Adrenal gland (tissue), 12 donors: ENCODE data around the gene GRIA3. TPM values are rescaled to one million over a fixed set of nuclear protein-coding genes. Genes with fewer than 3 reads are reported as not detected.

Experiments
- DNase-seq, 7 donors: peaks; one replicate each; pipeline ENCODE4 v3.0.0-alpha.2; 2019 to 2020
- H3K27ac ChIP-seq, 5 donors: fragments of 200-600 bp; sonication (generic) in 4 of 5; 1 replicate in 3 of 5; 2 replicates in 2 of 5; pipeline versions ENCODE4 v1.5.1 to v1.8.0; 2016 to 2020; ENCODE audit warnings: mild to moderate bottlenecking in 1 of 5
- H3K27me3 ChIP-seq: fragments of 200-600 bp; 2 replicates; pipeline ENCODE4 v1.8.0; 2021
- H3K36me3 ChIP-seq, 2 donors: fragments of 200-600 bp; replicated peaks in 1 of 2; 1 replicate in 1 of 2; 2 replicates in 1 of 2; pipeline versions ENCODE4 v1.5.1 to v1.8.0; 2018 to 2022
- H3K4me1 ChIP-seq, 2 donors: fragments of 200-600 bp; replicated peaks in 1 of 2; 1 replicate in 1 of 2; 2 replicates in 1 of 2; pipeline versions ENCODE4 v1.5.1 to v1.8.0; 2018 to 2021
- H3K4me3 ChIP-seq, 4 donors: fragments of 200-600 bp; sonication (generic) in 3 of 4; one replicate each; pipeline ENCODE4 v1.5.1; 2016 to 2018
- H3K9me3 ChIP-seq, 3 donors: fragments of 200-600 bp; sonication (generic) in 1 of 3; replicated peaks in 1 of 3; 1 replicate in 2 of 3; 2 replicates in 1 of 3; pipeline versions ENCODE4 v1.5.1 to v1.8.0; 2016 to 2021
- POLR2A ChIP-seq, 2 donors: fragments of 450-650 bp; IDR thresholded peaks; one replicate each; pipeline ENCODE4 v1.6.1; 2017; ENCODE audit warnings: antibody characterized with exemption in 2 of 2, mild to moderate bottlenecking in 2 of 2, moderate library complexity in 1 of 2
- WGBS, 4 donors: extraction: QIAGEN DNeasy Blood & Tissue Kit in 2 of 4; methylation state at CpG; one replicate each; pipeline versions ENCODE4 v1.1.5 to v1.1.7; 2013 to 2017; 5-methylcytosine and 5-hydroxymethylcytosine counted together
- intact Hi-C, 2 donors: fragments of 100-400 bp; cut with DNase I; formaldehyde crosslinking; loops; one replicate each; pipeline versions ENCODE4 v1.14.1 to v1.15.0; 2022 to 2023
- polyA plus RNA-seq, 3 donors: library from polyadenylated mRNA; stranded (reverse); fragments of 200-250 nt in 2 of 3; fragments of 350-450 nt in 1 of 3; fragmentation: Illumina TruSeq in 1 of 3; extraction: RNeasy Lipid Tissue Mini Kit (QIAGEN cat#74804) in 1 of 3; gene quantifications; one replicate each; pipeline ENCODE4 v1.2.3, GENCODE V29; 2013 to 2014
- total RNA-seq, 9 donors: library from RNA; depleted of rRNA in 4 of 9; stranded (reverse); fragments of >200 nt in 4 of 9; fragments of 120-200 nt in 1 of 9; fragmentation: NEBNext Ultra II Directional in 1 of 9; extraction: Animal tissue kit (Norgen Biotek cat#: 25700) in 1 of 9; gene quantifications; one replicate each; pipeline versions ENCODE4 v1.1.0 to v1.2.4, GENCODE V29; 2013 to 2023
- TF ChIP-seq, protein P1 (sequence below), 6 experiments: fragments of 450-650 bp in 4 of 6; fragments of 200-600 bp in 2 of 6; sonication (generic) in 1 of 6; IDR thresholded peaks; 1 replicate in 5 of 6; 2 replicates in 1 of 6; pipeline versions ENCODE4 v1.5.1 to v1.8.0; 2016 to 2021; ENCODE audit warnings: antibody characterized with exemption in 6 of 6, mild to moderate bottlenecking in 2 of 6, moderate library complexity in 1 of 6
- donor health status: healthy with polysubstance abuse.
- donor health status: Bipolar disorder and iron deficiency.
- donor health status: DM: yes; HTN: yes; CAD: no.
- donor health status: DM: no; HTN: no; CAD: no.
- donor health status: DM: no; HTN: no; CAD: no.
- donor health status: DM: yes; HTN: yes; CAD: no.

Gene GRIA3
- total and polyA plus RNA-seq, 12 donors: 9.1 to 51.9 (median 21.1) TPM

DNA sequence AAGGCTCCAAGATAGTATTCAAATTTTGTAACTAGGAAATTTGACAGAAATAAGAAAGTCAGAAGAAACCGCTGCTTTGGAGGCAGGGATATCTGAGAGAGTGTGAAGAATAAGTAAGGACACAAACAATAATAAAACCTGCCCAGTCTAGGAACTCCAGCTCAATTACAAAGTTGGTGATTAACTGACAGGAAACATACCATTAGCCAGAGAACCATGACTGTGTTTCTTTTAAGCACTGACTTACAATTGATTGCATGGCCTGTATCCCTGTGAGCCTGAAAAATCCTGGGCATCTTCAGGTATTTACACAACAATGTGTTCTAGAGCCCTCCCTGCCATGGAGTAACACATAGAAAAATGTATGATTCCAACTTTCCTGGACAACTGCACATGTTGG, 127.4 kb downstream of the GRIA3 start:
- Histone ChIP-seq H3K9me3 (no peaks in the 10 kb centered on the region), H3K4me3 (no peak overlapping the region), H3K27ac (no peak overlapping the region), H3K27me3 (no peaks in the 10 kb centered on the region), H3K36me3 (no peaks in the 10 kb centered on the region), H3K4me1 (no peaks in the 10 kb centered on the region)
- TF ChIP-seq POLR2A (IDR thresholded peaks at IDR 0.05): no peak
- TF ChIP-seq, protein P1, sequence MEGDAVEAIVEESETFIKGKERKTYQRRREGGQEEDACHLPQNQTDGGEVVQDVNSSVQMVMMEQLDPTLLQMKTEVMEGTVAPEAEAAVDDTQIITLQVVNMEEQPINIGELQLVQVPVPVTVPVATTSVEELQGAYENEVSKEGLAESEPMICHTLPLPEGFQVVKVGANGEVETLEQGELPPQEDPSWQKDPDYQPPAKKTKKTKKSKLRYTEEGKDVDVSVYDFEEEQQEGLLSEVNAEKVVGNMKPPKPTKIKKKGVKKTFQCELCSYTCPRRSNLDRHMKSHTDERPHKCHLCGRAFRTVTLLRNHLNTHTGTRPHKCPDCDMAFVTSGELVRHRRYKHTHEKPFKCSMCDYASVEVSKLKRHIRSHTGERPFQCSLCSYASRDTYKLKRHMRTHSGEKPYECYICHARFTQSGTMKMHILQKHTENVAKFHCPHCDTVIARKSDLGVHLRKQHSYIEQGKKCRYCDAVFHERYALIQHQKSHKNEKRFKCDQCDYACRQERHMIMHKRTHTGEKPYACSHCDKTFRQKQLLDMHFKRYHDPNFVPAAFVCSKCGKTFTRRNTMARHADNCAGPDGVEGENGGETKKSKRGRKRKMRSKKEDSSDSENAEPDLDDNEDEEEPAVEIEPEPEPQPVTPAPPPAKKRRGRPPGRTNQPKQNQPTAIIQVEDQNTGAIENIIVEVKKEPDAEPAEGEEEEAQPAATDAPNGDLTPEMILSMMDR (IDR thresholded peaks at IDR 0.05): no peak
- WGBS, 4 donors: 81 to 92% (median 87%) methylated on average over 1 of the region's 1 CpG
- DNase-seq: no peak
- intact Hi-C loops: no loop called here

DNA sequence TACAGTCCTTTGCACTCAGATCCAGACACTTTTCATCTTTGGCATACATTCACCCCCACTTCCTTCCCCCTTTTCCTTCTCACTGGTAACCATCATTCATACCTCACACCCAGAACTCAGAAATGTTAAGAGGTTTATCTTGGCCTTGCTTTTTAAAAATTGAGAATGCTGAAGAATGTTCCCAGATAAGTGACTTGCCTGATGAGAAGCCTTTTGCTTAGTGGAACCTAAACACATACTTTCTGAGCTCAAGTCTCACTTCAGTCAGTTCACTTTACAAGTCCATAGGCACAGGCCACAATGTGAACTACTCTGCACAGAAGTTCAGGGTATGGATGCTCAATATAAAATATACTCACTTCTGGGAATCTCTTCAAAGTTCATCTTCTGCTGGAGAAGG, 129.4 kb downstream of the GRIA3 start:
- TF ChIP-seq POLR2A (IDR thresholded peaks at IDR 0.05): no peak
- TF ChIP-seq, protein P1 (IDR thresholded peaks at IDR 0.05): no peak
- DNase-seq: no peak
- H3K27ac ChIP-seq: no peak overlapping the region
- no peaks in the 10 kb centered on the region for H3K27me3 ChIP-seq
- no peaks in the 10 kb centered on the region for H3K4me1 ChIP-seq
- H3K4me3 ChIP-seq: no peak overlapping the region
- H3K36me3 ChIP-seq: no peaks in the 10 kb centered on the region
- no peaks in the 10 kb centered on the region for H3K9me3 ChIP-seq
- intact Hi-C loops: no loop called here

DNA sequence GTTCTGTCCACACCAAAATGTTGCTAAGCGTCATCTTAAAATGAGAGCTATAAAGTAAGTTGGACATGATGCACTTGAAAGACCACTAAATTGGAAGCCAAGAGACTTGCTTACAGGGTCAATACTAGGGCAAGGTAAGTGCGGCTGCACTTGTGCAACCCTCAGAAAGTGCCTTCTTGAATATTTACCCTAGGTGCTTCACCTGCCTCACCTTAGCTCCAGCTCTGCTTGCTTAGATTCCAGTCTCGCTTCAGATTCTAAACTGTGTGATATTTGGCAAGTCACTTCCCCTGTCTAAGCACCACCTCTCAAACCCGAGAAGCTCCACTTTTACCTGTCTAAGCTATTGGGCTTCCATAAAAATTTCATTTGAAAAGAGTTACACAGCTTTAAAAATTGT, 136.5 kb downstream of the GRIA3 start:
- no peak for TF ChIP-seq POLR2A (IDR thresholded peaks at IDR 0.05)
- TF ChIP-seq, protein P1 (IDR thresholded peaks at IDR 0.05): no peak
- H3K4me3 ChIP-seq: no peak overlapping the region
- H3K27ac ChIP-seq: no peak overlapping the region
- intact Hi-C loops: no loop called here
- no peaks in the 10 kb centered on the region for H3K27me3 ChIP-seq
- H3K36me3 ChIP-seq: no peaks in the 10 kb centered on the region
- WGBS, 4 donors: 73 to 94% (median 84%) methylated on average over 4 of the region's 4 CpGs
- no peak for DNase-seq
- H3K9me3 ChIP-seq: no peaks in the 10 kb centered on the region
- no peaks in the 10 kb centered on the region for H3K4me1 ChIP-seq

DNA sequence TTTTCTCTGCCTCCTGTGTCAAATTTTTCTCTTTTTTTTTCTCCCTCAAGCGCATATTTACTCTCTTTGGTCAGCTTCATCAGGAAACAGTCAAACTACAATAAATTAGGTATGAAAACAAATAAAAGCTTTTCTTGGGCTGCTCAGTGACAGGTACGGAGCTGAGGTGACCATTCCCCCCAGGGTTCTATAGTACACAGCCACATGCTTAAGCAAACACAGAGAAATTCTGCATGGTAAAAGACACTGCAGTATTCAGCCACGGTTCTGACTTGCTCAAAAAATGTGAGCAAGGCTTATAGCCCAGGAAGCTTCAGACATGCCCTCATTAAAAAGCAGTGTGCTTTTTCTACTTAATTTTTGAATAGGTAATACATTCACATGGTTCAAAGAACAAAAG, 138.5 kb downstream of the GRIA3 start:
- Histone ChIP-seq H3K27ac (no peak overlapping the region), H3K36me3 (no peaks in the 10 kb centered on the region), H3K4me1 (no peaks in the 10 kb centered on the region), H3K27me3 (no peaks in the 10 kb centered on the region), H3K9me3 (no peaks in the 10 kb centered on the region), H3K4me3 (no peak overlapping the region)
- WGBS, 4 donors: 66 to 79% (median 71%) methylated on average over 3 of the region's 3 CpGs
- TF ChIP-seq, protein P1 (IDR thresholded peaks at IDR 0.05): no peak
- TF ChIP-seq POLR2A (IDR thresholded peaks at IDR 0.05): no peak
- no peak for DNase-seq
- intact Hi-C loops: no loop called here
